Left ventricle myocardium inferior (tissue), 1 donor: ENCODE measurements around the gene OR13G1. TPM values are rescaled to one million over a fixed set of nuclear protein-coding genes. Genes with fewer than 3 reads are reported as not detected.

Source experiments
- DNase-seq: peaks from one replicate; pipeline ENCODE4 v3.0.0-alpha.2; 2020
- H3K27ac ChIP-seq: fragments of 200-600 bp; replicated peaks from 2 replicates; pipeline ENCODE4 v1.8.0; 2021
- H3K27me3 ChIP-seq: fragments of 200-600 bp; 2 replicates; pipeline ENCODE4 v1.8.0; 2021; ENCODE audit warnings: low read depth
- H3K36me3 ChIP-seq: fragments of 200-600 bp; 2 replicates; pipeline ENCODE4 v1.8.0; 2021
- H3K4me1 ChIP-seq: fragments of 200-600 bp; 2 replicates; pipeline ENCODE4 v1.8.0; 2021
- H3K4me3 ChIP-seq: fragments of 200-600 bp; 2 replicates; pipeline ENCODE4 v1.8.0; 2021; ENCODE audit warnings: mild to moderate bottlenecking, moderate library complexity
- H3K9me3 ChIP-seq: fragments of 200-600 bp; replicated peaks from 2 replicates; pipeline ENCODE4 v1.8.0; 2021
- CTCF ChIP-seq: fragments of 200-600 bp; IDR thresholded peaks from 2 replicates; pipeline ENCODE4 v1.8.0; 2021; ENCODE audit warnings: antibody characterized with exemption, mild to moderate bottlenecking, borderline replicate concordance
- intact Hi-C: fragments of 100-400 bp; cut with micrococcal nuclease; formaldehyde crosslinking; loops from one replicate; pipeline ENCODE4 v1.11.0; 2022
- total RNA-seq: library from RNA; stranded (reverse); fragmentation: NEBNext Ultra II Directional; extraction: Animal tissue kit (Norgen Biotek cat#: 25700); gene quantifications from one replicate; pipeline ENCODE4 v1.2.1, GENCODE V29; 2021
- donor health status: DM: no; HTN: yes; CAD: no; lungs with severe emphysema.

OR13G1 gene
- total RNA-seq, 1 donor from 2014 or later = not detected

- intact Hi-C loops = no loop called here
- Histone ChIP-seq H3K36me3 (no peaks in the 10 kb centered on the region), H3K9me3 (peaks cover 22% of the 10 kb centered on the region), H3K27me3 (peaks cover 23% of the 10 kb centered on the region), H3K4me3 (no peak overlapping the region), H3K27ac (no peak overlapping the region), H3K4me1 (peaks cover 3% of the 10 kb centered on the region)
- no peak for TF ChIP-seq CTCF
- no peak for DNase-seq
Measured at GRCh38 chr1:247638011-247638410, 41.5 kb downstream of the OR13G1 start.

- Histone ChIP-seq H3K36me3 (no peaks in the 10 kb centered on the region), H3K4me1 (no peaks in the 10 kb centered on the region), H3K27me3 (no peaks in the 10 kb centered on the region), H3K27ac (no peak overlapping the region), H3K9me3 (peaks cover 32% of the 10 kb centered on the region), H3K4me3 (no peak overlapping the region)
- intact Hi-C loops = no loop called here
- DNase-seq = no peak
- no peak for TF ChIP-seq CTCF
Measured at GRCh38 chr1:247627951-247628350, 51.6 kb downstream of the OR13G1 start.

Other genes with a start within 250 kb of the OR13G1 start
- not detected for gene OR2B11, start 221.6 kb downstream of the OR13G1 start, total RNA-seq
- gene OR2C3, start 143.3 kb downstream of the OR13G1 start, total RNA-seq = not detected
- gene GCSAML, start 130.6 kb downstream of the OR13G1 start, total RNA-seq = 0.19 TPM
- not detected for gene OR2G2, start 91.4 kb downstream of the OR13G1 start, total RNA-seq
- not detected for gene OR2G3, start 74.2 kb downstream of the OR13G1 start, total RNA-seq
- not detected for gene OR6F1, start 36.9 kb upstream of the OR13G1 start, total RNA-seq
- not detected for gene OR14K1, start 58.9 kb upstream of the OR13G1 start, total RNA-seq
- not detected for gene OR14A2, start 68.4 kb upstream of the OR13G1 start, total RNA-seq
- not detected for gene OR1C1, start 80.8 kb upstream of the OR13G1 start, total RNA-seq
- gene OR14A16, start 144.4 kb upstream of the OR13G1 start, total RNA-seq = not detected
- not detected for gene OR11L1, start 162.2 kb upstream of the OR13G1 start, total RNA-seq
- gene TRIM58, start 177.4 kb upstream of the OR13G1 start, total RNA-seq = 0.16 TPM
- not detected for gene OR2W3, start 215.8 kb upstream of the OR13G1 start, total RNA-seq
- not detected for gene OR2T8, start 240.5 kb upstream of the OR13G1 start, total RNA-seq
- not detected for gene OR2AJ1, start 245.2 kb upstream of the OR13G1 start, total RNA-seq